Thyroid gland (tissue), 4 donors: ENCODE results near the gene DLGAP4. TPM values are rescaled to one million over a fixed set of nuclear protein-coding genes. Genes with fewer than 3 reads are reported as not detected.

ENCODE experiments used
- DNase-seq, 2 donors: peaks; one replicate each; pipeline ENCODE4 v3.0.0-alpha.2; 2019
- H3K27ac ChIP-seq, 3 donors: fragments of 200-600 bp; sonication (generic); 1 replicate in 2 of 3; 2 replicates in 1 of 3; pipeline ENCODE4 v1.5.1; 2016 to 2019; ENCODE audit warnings: mild to moderate bottlenecking in 1 of 3, moderate library complexity in 1 of 3
- H3K27me3 ChIP-seq: fragments of 200-600 bp; sonication (generic); one replicate; pipeline ENCODE4 v1.5.1; 2019
- H3K36me3 ChIP-seq, 2 donors: fragments of 200-600 bp; sonication (generic); one replicate each; pipeline ENCODE4 v1.5.1; 2016 to 2019
- H3K4me1 ChIP-seq, 2 donors: fragments of 200-600 bp; sonication (generic); one replicate each; pipeline ENCODE4 v1.5.1; 2017 to 2019
- H3K4me3 ChIP-seq, 3 donors: fragments of 200-600 bp; sonication (generic); replicated peaks in 1 of 3; 1 replicate in 2 of 3; 2 replicates in 1 of 3; pipeline ENCODE4 v1.5.1; 2016; ENCODE audit warnings: mild to moderate bottlenecking in 1 of 3
- H3K9me3 ChIP-seq: fragments of 200-600 bp; sonication (generic); one replicate; pipeline ENCODE4 v1.5.1; 2017
- CTCF ChIP-seq, 6 experiments: fragments of 200-600 bp in 3 of 6; fragments of 450-650 bp in 3 of 6; sonication (generic) in 3 of 6; IDR thresholded peaks; one replicate each; pipeline ENCODE4 v1.5.1; 2016 to 2019; ENCODE audit warnings: antibody characterized with exemption in 6 of 6, mild to moderate bottlenecking in 2 of 6, inconsistent platforms in 1 of 6, moderate library complexity in 1 of 6
- POLR2A ChIP-seq, 2 donors: fragments of 450-650 bp; IDR thresholded peaks; one replicate each; pipeline ENCODE4 v1.6.1; 2017; ENCODE audit warnings: antibody characterized with exemption in 2 of 2, mild to moderate bottlenecking in 2 of 2, moderate library complexity in 1 of 2
- WGBS, 2 donors: methylation state at CpG; one replicate each; pipeline ENCODE4 v1.1.5; 2017; 5-methylcytosine and 5-hydroxymethylcytosine counted together
- intact Hi-C: fragments of 100-400 bp; cut with DNase I; formaldehyde crosslinking; loops from one replicate; pipeline ENCODE4 v1.15.1; 2023
- small RNA-seq: library from RNA; depleted of rRNA; stranded (forward); fragments of <200 nt; gene quantifications from one replicate; pipeline ENCODE3, GENCODE V24; 2016
- total RNA-seq, 4 donors: library from RNA; depleted of rRNA; stranded (reverse); fragments of >200 nt; gene quantifications; one replicate each; pipeline ENCODE4 v1.2.3, GENCODE V29; 2016

DLGAP4 gene
- total RNA-seq, 4 donors from 2014 or later = 29.3 to 52.4 (median 41.5) TPM

GRCh38 chr20:36573103-36573797, 267.1 kb downstream of the DLGAP4 start, which contains the start of gene TGIF2:
TSS of gene TGIF2 (plus strand) at chr20:36573597. CDS start at chr20:36578775, 5,178 bp downstream.
- Histone ChIP-seq H3K4me1 (peaks cover 31 to 34% of the 10 kb centered on the region in 2 donors), H3K27me3 (no peaks in the 10 kb centered on the region), H3K36me3 (no peaks in the 10 kb centered on the region), H3K4me3 (peak within 1 kb of the TSS; percentile 68 to 83 (median 71)), H3K9me3 (no peaks in the 10 kb centered on the region), H3K27ac (peak within 1 kb of the TSS; percentile 73 to 98 (median 95))
- TF ChIP-seq CTCF (IDR thresholded peaks at IDR 0.05) (no peak), POLR2A (IDR thresholded peaks at IDR 0.05) (peak; percentile 72 to 89)
- intact Hi-C loops = no loop called here
- DNase-seq = peak; percentile 92
- 0 to 10% methylated on average over 12 of the region's 80 CpGs for WGBS, 2 donors

GRCh38 chr20:36573798-36574365, 267.7 kb downstream of the DLGAP4 start:
- Histone ChIP-seq H3K4me3 (peak overlapping the region; percentile 68 to 83 (median 71)), H3K9me3 (no peaks in the 10 kb centered on the region), H3K27ac (peak overlapping the region; percentile 73 to 98 (median 95)), H3K27me3 (no peaks in the 10 kb centered on the region), H3K36me3 (no peaks in the 10 kb centered on the region), H3K4me1 (peaks cover 31 to 34% of the 10 kb centered on the region in 2 donors)
- DNase-seq = peak; percentile 41 to 42
- TF ChIP-seq CTCF (IDR thresholded peaks at IDR 0.05) (no peak), POLR2A (IDR thresholded peaks at IDR 0.05) (no peak)
- intact Hi-C loops = no loop called here
- WGBS, 2 donors = 0% methylated on average over 3 of the region's 53 CpGs; no CpG with 5 or more reads in 1 of the 2 donors

- H3K4me3 ChIP-seq = peak overlapping the region; percentile 68 to 83 (median 71)
- intact Hi-C loops = no loop called here
- no peaks in the 10 kb centered on the region for H3K27me3 ChIP-seq
- 3% methylated on average over 18 to 29 of the region's 69 CpGs for WGBS, 2 donors
- peaks cover 31 to 34% of the 10 kb centered on the region in 2 donors for H3K4me1 ChIP-seq
- peak overlapping the region; percentile 73 to 98 (median 95) for H3K27ac ChIP-seq
- peaks cover 0 to 2% of the 10 kb centered on the region in 2 donors for H3K36me3 ChIP-seq
- H3K9me3 ChIP-seq = no peaks in the 10 kb centered on the region
- TF ChIP-seq CTCF (IDR thresholded peaks at IDR 0.05) = no peak
- peak in 1 of 2 donors; percentile 10 for TF ChIP-seq POLR2A (IDR thresholded peaks at IDR 0.05)
- peak; percentile 58 to 65 for DNase-seq
Measured at GRCh38 chr20:36574366-36575135, 268.4 kb downstream of the DLGAP4 start.

- TF ChIP-seq CTCF (IDR thresholded peaks at IDR 0.05) (no peak), POLR2A (IDR thresholded peaks at IDR 0.05) (no peak)
- Histone ChIP-seq H3K4me3 (no peak overlapping the region), H3K4me1 (peaks cover 31 to 34% of the 10 kb centered on the region in 2 donors), H3K27ac (peak overlapping the region in 2 of 3 donors; percentile 62 to 98), H3K36me3 (peaks cover 10 to 11% of the 10 kb centered on the region in 2 donors), H3K9me3 (no peaks in the 10 kb centered on the region), H3K27me3 (no peaks in the 10 kb centered on the region)
- intact Hi-C loops = no loop called here
- 70 to 71% methylated on average over 1 of the region's 1 CpG for WGBS, 2 donors
- no peak for DNase-seq
Measured at GRCh38 chr20:36576081-36576445, 269.9 kb downstream of the DLGAP4 start.

Small RNAs within 50 kb of the gene (small RNA-seq; reads per million reads assigned to genes)
- not detected for gene RF00017

Other genes with a start within 250 kb of the DLGAP4 start
- gene EPB41L1, start 151.6 kb upstream of the DLGAP4 start, total RNA-seq = 10 to 100 TPM; 15.4 to 75.2 (median 42.3) TPM
- 10 to 100 TPM; 25.5 to 33.3 (median 29.9) TPM for gene AAR2, start 69.9 kb upstream of the DLGAP4 start, total RNA-seq
- 100 to 1,000 TPM in 1 of 4 donors, 10 to 100 TPM in 3; 60.9 to 161 (median 80.3) TPM for gene MYL9, start 235.2 kb downstream of the DLGAP4 start, total RNA-seq